ENCODE data around the gene SORBS1.

DNA sequence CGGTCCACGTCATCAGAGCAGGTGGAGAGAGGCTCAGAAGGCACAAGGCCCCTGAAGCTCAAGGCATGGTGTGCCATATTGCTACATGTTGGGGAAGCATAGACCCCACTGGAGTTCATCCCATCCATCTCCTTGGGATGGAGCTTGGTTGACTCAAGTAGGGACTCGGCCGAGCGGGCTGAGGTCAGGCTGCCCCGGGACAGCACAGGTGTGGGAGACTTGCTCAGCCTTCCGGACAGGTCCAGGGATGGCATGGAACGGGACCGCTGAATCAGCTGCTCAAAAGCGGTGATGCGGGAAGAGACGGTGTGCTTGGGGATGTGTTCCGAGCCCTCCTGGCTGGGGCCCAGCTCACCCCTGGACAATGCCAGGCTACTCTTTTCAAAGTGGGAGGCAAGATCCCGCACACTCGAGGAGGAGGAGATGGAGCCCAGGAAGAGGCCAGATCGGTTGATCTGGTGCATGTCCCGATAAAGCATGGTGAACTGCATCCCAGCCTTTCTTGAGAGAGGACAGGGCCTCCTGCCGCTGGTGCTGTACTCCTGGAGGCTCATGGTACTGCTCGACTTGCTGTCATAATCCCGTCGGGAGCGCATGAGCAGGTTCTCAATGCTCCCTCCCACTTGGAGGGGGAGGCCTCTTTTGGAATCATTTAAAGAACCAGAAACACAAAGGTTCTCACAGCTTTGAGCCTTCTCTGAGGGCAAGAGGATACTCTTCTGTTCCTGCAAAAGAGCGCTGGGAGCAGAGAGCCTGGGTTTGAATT is 204.8 kb downstream of the SORBS1 start:
- TF ChIP-seq SMAD1 (CRISPR knock-in tag; IDR thresholded peaks at IDR 0.05; ENCODE audit: borderline replicate concordance, low read depth) (no peak), ZNF124 (CRISPR knock-in tag; IDR thresholded peaks at IDR 0.05) (no peak), SNAI1 (CRISPR knock-in tag; IDR thresholded peaks at IDR 0.05; ENCODE audit: borderline replicate concordance) (no peak), ZNF34 (CRISPR knock-in tag; IDR thresholded peaks at IDR 0.05; ENCODE audit: borderline replicate concordance) (no peak), ZNF557 (CRISPR knock-in tag; IDR thresholded peaks at IDR 0.05) (no peak), RFXAP (CRISPR knock-in tag; IDR thresholded peaks at IDR 0.05; ENCODE audit: borderline replicate concordance) (no peak), SP1 (IDR thresholded peaks at IDR 0.05) (no peak), SP1 (CRISPR knock-in tag; IDR thresholded peaks at IDR 0.05) (no peak), NFE2 (CRISPR knock-in tag; IDR thresholded peaks at IDR 0.05) (no peak), MXD4 (CRISPR knock-in tag; IDR thresholded peaks at IDR 0.05) (no peak), EZH2 (conservative IDR thresholded peaks at IDR 0.05; ENCODE audit: low read depth, low read length) (no peak)
- TF ChIP-seq, protein P1, sequence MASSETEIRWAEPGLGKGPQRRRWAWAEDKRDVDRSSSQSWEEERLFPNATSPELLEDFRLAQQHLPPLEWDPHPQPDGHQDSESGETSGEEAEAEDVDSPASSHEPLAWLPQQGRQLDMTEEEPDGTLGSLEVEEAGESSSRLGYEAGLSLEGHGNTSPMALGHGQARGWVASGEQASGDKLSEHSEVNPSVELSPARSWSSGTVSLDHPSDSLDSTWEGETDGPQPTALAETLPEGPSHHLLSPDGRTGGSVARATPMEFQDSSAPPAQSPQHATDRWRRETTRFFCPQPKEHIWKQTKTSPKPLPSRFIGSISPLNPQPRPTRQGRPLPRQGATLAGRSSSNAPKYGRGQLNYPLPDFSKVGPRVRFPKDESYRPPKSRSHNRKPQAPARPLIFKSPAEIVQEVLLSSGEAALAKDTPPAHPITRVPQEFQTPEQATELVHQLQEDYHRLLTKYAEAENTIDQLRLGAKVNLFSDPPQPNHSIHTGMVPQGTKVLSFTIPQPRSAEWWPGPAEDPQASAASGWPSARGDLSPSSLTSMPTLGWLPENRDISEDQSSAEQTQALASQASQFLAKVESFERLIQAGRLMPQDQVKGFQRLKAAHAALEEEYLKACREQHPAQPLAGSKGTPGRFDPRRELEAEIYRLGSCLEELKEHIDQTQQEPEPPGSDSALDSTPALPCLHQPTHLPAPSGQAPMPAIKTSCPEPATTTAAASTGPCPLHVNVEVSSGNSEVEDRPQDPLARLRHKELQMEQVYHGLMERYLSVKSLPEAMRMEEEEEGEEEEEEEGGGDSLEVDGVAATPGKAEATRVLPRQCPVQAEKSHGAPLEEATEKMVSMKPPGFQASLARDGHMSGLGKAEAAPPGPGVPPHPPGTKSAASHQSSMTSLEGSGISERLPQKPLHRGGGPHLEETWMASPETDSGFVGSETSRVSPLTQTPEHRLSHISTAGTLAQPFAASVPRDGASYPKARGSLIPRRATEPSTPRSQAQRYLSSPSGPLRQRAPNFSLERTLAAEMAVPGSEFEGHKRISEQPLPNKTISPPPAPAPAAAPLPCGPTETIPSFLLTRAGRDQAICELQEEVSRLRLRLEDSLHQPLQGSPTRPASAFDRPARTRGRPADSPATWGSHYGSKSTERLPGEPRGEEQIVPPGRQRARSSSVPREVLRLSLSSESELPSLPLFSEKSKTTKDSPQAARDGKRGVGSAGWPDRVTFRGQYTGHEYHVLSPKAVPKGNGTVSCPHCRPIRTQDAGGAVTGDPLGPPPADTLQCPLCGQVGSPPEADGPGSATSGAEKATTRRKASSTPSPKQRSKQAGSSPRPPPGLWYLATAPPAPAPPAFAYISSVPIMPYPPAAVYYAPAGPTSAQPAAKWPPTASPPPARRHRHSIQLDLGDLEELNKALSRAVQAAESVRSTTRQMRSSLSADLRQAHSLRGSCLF (CRISPR knock-in tag; IDR thresholded peaks at IDR 0.05; ENCODE audit: borderline replicate concordance), result no peak
- TF ChIP-seq, protein P2, sequence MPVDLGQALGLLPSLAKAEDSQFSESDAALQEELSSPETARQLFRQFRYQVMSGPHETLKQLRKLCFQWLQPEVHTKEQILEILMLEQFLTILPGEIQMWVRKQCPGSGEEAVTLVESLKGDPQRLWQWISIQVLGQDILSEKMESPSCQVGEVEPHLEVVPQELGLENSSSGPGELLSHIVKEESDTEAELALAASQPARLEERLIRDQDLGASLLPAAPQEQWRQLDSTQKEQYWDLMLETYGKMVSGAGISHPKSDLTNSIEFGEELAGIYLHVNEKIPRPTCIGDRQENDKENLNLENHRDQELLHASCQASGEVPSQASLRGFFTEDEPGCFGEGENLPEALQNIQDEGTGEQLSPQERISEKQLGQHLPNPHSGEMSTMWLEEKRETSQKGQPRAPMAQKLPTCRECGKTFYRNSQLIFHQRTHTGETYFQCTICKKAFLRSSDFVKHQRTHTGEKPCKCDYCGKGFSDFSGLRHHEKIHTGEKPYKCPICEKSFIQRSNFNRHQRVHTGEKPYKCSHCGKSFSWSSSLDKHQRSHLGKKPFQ (CRISPR knock-in tag; IDR thresholded peaks at IDR 0.05; ENCODE audit: insufficient replicate concordance), result no peak
- TF ChIP-seq, protein P3, sequence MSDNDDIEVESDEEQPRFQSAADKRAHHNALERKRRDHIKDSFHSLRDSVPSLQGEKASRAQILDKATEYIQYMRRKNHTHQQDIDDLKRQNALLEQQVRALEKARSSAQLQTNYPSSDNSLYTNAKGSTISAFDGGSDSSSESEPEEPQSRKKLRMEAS (IDR thresholded peaks at IDR 0.05), result no peak
- TF ChIP-seq, protein P4, sequence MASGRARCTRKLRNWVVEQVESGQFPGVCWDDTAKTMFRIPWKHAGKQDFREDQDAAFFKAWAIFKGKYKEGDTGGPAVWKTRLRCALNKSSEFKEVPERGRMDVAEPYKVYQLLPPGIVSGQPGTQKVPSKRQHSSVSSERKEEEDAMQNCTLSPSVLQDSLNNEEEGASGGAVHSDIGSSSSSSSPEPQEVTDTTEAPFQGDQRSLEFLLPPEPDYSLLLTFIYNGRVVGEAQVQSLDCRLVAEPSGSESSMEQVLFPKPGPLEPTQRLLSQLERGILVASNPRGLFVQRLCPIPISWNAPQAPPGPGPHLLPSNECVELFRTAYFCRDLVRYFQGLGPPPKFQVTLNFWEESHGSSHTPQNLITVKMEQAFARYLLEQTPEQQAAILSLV (CRISPR knock-in tag; IDR thresholded peaks at IDR 0.05; ENCODE audit: borderline replicate concordance), result no peak
